ENCODE measurements around the gene CLEC17A. TPM values are rescaled to one million over a fixed set of nuclear protein-coding genes. Genes with fewer than 3 reads are reported as not detected.
"Not testable (repeated sequence)": the region's sequence is repeated elsewhere in the genome, so short reads cannot be mapped to it uniquely, and the experiment has no call there.

Gene CLEC17A
- total RNA-seq, 1 experiment from 2014 or later = not detected

DNA sequence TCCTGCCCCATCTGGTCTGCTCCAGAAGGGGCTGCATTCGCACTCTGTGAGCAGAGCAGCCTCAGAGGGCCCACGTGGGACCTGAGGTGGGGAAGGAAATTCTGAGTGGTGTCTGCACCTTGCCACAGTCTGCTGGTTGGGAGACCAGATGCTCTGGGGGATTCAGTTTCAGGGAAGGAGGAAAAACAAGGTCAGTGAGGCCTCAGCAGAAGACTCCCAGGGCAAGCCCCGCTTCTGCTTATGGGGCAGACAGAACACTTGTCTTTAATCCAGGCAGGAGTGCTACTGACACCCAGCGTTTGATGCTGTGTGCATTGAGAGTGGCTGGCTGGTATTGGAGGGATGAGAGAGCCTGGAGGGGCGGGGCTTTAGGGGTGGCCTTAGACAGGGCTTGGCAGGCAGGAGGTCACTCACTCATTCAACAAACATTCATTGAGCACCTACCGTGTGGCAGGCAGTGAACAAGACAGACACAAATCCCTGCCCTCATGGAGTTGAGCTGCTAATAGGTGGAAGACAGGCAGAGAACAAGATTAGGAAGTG lies 4.9 kb upstream of the CLEC17A start:
- no peak for TF ChIP-seq EZH2 (IDR thresholded peaks at IDR 0.05; ENCODE audit: low read depth)
- TF ChIP-seq, protein P1, sequence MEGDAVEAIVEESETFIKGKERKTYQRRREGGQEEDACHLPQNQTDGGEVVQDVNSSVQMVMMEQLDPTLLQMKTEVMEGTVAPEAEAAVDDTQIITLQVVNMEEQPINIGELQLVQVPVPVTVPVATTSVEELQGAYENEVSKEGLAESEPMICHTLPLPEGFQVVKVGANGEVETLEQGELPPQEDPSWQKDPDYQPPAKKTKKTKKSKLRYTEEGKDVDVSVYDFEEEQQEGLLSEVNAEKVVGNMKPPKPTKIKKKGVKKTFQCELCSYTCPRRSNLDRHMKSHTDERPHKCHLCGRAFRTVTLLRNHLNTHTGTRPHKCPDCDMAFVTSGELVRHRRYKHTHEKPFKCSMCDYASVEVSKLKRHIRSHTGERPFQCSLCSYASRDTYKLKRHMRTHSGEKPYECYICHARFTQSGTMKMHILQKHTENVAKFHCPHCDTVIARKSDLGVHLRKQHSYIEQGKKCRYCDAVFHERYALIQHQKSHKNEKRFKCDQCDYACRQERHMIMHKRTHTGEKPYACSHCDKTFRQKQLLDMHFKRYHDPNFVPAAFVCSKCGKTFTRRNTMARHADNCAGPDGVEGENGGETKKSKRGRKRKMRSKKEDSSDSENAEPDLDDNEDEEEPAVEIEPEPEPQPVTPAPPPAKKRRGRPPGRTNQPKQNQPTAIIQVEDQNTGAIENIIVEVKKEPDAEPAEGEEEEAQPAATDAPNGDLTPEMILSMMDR (conservative IDR thresholded peaks at IDR 0.05) = no peak
- H4K20me1 ChIP-seq (ENCODE audit: insufficient read depth) = no peaks in the 10 kb centered on the region
- H3F3A ChIP-seq (ENCODE audit: insufficient read depth, low read depth) = peaks cover 15% of the 10 kb centered on the region; the same call in 1 of the 2 replicates
- H3K9me2 ChIP-seq (ENCODE audit: insufficient read depth) = no peaks in the 10 kb centered on the region
- ChIA-PET POLR2A (ENCODE audit: unreplicated experiment) (no interaction called here), CTCF (no interaction called here)
- no peaks in the 10 kb centered on the region for H3K79me2 ChIP-seq (ENCODE audit: low read depth)
- H3K9me3 ChIP-seq (ENCODE audit: insufficient read depth, low read depth) = no peaks in the 10 kb centered on the region
- no TSS peak for BruUV-seq (replicated peaks)
- no peak overlapping the region for H2AFZ ChIP-seq
- no peak overlapping the region for H3K4me2 ChIP-seq
- intact Hi-C loops (cut with micrococcal nuclease; ENCODE audit: unreplicated experiment) = no loop called here
- H3K36me3 ChIP-seq (ENCODE audit: low read depth) = no peaks in the 10 kb centered on the region
- H3K4me3 ChIP-seq = no peak overlapping the region
- H3K27me3 ChIP-seq (ENCODE audit: insufficient read depth, low read depth) = no peaks in the 10 kb centered on the region
- H3K27ac ChIP-seq = no peak overlapping the region
- peaks cover 5% of the 10 kb centered on the region; the same call in 1 of the 2 replicates for H3K4me1 ChIP-seq (replicated peaks; ENCODE audit: insufficient read depth)
- no peak for DNase-seq

DNA sequence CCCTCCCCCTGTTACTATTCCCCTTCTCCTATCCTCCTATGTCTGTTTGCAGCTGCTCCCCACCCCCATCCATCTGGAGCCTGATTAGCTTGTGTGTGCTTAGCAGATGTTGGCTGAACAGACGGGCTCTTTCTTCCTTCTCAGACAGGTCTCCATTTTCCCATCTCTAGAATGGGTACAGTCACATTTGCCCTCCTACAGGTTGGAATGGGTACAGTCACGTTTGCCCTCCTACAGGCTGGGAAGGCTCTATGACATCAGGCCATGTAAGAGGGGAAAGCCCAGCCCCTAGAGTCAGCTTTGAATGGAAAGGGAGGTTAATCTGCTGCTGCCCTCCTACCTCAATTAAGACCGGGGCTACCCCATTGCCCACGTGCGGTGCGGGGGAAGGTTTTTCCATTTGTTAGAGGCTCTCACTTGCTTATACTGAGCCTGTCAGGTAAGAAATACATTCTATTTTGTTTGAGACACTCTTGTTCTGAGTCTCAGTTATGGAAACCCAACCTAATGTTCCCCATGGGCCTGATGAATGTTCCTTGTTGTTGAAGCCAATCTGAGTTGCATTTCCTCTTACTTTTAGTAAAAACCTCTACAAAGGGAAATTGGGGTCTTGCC lies 2.2 kb upstream of the CLEC17A start:
- intact Hi-C loops (cut with micrococcal nuclease; ENCODE audit: unreplicated experiment) = no loop called here
- H3K79me2 ChIP-seq (ENCODE audit: low read depth) = no peaks in the 10 kb centered on the region
- peak in 1 of 2 experiments; percentile 6 for DNase-seq
- no peak overlapping the region for H3K27ac ChIP-seq
- no peaks in the 10 kb centered on the region for H3K4me1 ChIP-seq (replicated peaks; ENCODE audit: insufficient read depth)
- H3K9me2 ChIP-seq (ENCODE audit: insufficient read depth) = no peaks in the 10 kb centered on the region
- no peaks in the 10 kb centered on the region for H4K20me1 ChIP-seq (ENCODE audit: insufficient read depth)
- no peak overlapping the region for H3K4me2 ChIP-seq
- TF ChIP-seq, protein P1 (conservative IDR thresholded peaks at IDR 0.05) = no peak
- no peak for TF ChIP-seq EZH2 (IDR thresholded peaks at IDR 0.05; ENCODE audit: low read depth)
- peaks cover 4% of the 10 kb centered on the region for H3K27me3 ChIP-seq (ENCODE audit: insufficient read depth, low read depth)
- BruUV-seq (replicated peaks) = no TSS peak
- ChIA-PET CTCF (no interaction called here), POLR2A (ENCODE audit: unreplicated experiment) (no interaction called here)
- no peaks in the 10 kb centered on the region for H3K9me3 ChIP-seq (ENCODE audit: insufficient read depth, low read depth)
- no peaks in the 10 kb centered on the region for H3F3A ChIP-seq (ENCODE audit: insufficient read depth, low read depth)
- H3K4me3 ChIP-seq = no peak overlapping the region
- no peak overlapping the region for H2AFZ ChIP-seq
- H3K36me3 ChIP-seq (ENCODE audit: low read depth) = no peaks in the 10 kb centered on the region

DNA sequence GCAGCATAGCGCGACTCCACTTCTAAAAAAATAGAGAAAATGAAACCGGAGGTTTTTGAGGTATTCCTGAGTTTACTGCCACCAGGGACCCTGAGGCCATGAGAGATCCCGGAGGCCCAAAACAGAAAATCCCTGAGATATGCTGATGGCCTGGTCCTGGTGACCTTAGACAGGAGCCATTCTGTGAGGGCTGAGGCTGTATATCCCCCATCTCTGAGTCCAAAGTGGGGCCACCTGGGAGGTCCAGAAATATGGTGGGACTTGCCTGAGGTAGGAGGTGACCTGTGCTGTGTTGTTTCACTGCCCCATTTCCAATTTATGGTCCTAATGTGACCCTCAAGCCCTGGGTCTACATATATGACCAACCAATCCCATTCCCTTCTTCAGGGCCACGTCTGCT lies 1.5 kb downstream of the CLEC17A start:
- H3K4me1 ChIP-seq (replicated peaks; ENCODE audit: insufficient read depth); H3K4me3 ChIP-seq; H3K79me2 ChIP-seq (ENCODE audit: low read depth); H3K27ac ChIP-seq; intact Hi-C loops (cut with micrococcal nuclease; ENCODE audit: unreplicated experiment); DNase-seq; H3K9me3 ChIP-seq (ENCODE audit: insufficient read depth, low read depth); H3K9me2 ChIP-seq (ENCODE audit: insufficient read depth); BruUV-seq (replicated peaks); H2AFZ ChIP-seq; H3F3A ChIP-seq (ENCODE audit: insufficient read depth, low read depth); CTCF ChIA-PET; H4K20me1 ChIP-seq (ENCODE audit: insufficient read depth); H3K36me3 ChIP-seq (ENCODE audit: low read depth); POLR2A ChIA-PET (ENCODE audit: unreplicated experiment); H3K4me2 ChIP-seq: not testable (repeated sequence)
- H3K27me3 ChIP-seq (ENCODE audit: insufficient read depth, low read depth) = peaks cover 27% of the 10 kb centered on the region

DNA sequence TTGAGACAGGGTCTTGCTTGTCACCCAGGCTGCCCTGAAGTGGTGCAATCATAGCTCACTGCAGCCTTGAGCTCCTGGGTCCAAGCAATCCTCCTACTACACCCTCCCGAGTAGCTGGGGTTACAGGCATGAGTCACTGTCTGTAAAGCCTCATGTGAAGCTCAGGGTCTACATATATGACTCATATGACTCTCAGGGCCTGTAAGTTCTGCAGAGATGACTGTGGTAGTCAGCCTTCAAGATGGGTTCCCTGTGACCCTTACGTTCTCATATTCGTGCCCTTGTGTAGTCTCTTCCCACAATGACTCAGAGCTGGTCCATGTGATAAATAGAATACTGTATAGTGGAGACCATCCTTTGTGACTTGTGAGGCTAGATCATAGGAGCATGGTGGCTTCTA lies 2.3 kb downstream of the CLEC17A start:
- BruUV-seq (replicated peaks); H3F3A ChIP-seq (ENCODE audit: insufficient read depth, low read depth); POLR2A ChIA-PET (ENCODE audit: unreplicated experiment); H2AFZ ChIP-seq; intact Hi-C loops (cut with micrococcal nuclease; ENCODE audit: unreplicated experiment); H3K27ac ChIP-seq; CTCF ChIA-PET; H3K4me3 ChIP-seq; H3K4me1 ChIP-seq (replicated peaks; ENCODE audit: insufficient read depth); H4K20me1 ChIP-seq (ENCODE audit: insufficient read depth); H3K9me3 ChIP-seq (ENCODE audit: insufficient read depth, low read depth); DNase-seq; H3K4me2 ChIP-seq; H3K79me2 ChIP-seq (ENCODE audit: low read depth); H3K9me2 ChIP-seq (ENCODE audit: insufficient read depth); H3K36me3 ChIP-seq (ENCODE audit: low read depth): not testable (repeated sequence)
- peaks cover 27% of the 10 kb centered on the region for H3K27me3 ChIP-seq (ENCODE audit: insufficient read depth, low read depth)

DNA sequence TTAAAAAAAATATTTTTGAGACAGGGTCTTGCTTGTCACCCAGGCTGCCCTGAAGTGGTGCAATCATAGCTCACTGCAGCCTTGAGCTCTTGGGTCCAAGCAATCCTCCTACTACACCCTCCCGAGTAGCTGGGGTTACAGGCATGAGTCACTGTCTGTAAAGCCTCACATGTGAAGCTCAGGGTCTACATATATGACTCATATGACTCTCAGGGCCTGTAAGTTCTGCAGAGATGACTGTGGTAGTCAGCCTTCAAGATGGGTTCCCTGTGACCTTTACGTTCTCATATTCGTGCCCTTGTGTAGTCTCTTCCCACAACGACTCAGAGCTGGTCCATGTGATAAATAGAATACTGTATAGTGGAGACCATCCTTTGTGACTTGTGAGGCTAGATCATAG lies 6.5 kb downstream of the CLEC17A start:
- BruUV-seq (replicated peaks); POLR2A ChIA-PET (ENCODE audit: unreplicated experiment); H3K4me3 ChIP-seq; H3K4me2 ChIP-seq; H3K9me3 ChIP-seq (ENCODE audit: insufficient read depth, low read depth); H3K27ac ChIP-seq; H3K36me3 ChIP-seq (ENCODE audit: low read depth); DNase-seq; CTCF ChIA-PET; intact Hi-C loops (cut with micrococcal nuclease; ENCODE audit: unreplicated experiment); H3F3A ChIP-seq (ENCODE audit: insufficient read depth, low read depth); H2AFZ ChIP-seq; H3K4me1 ChIP-seq (replicated peaks; ENCODE audit: insufficient read depth); H3K79me2 ChIP-seq (ENCODE audit: low read depth); H4K20me1 ChIP-seq (ENCODE audit: insufficient read depth); H3K9me2 ChIP-seq (ENCODE audit: insufficient read depth): not testable (repeated sequence)
- peaks cover 54% of the 10 kb centered on the region for H3K27me3 ChIP-seq (ENCODE audit: insufficient read depth, low read depth)
